HepG2 (cell line): Measurements from ENCODE around the gene PLAGL2. TPM values are rescaled to one million over a fixed set of nuclear protein-coding genes. Genes with fewer than 3 reads are reported as not detected.

ENCODE experiments used
- CREB1 ChIP-seq, 2 experiments: fragments of 450-650 bp in 1 of 2; IDR thresholded peaks; 2 replicates each; pipeline ENCODE4 v1.6.1; 2016 to 2017; ENCODE audit warnings: control low read depth in 1 of 2, mild to moderate bottlenecking in 1 of 2, missing compliant biosample characterization in 1 of 2, missing genetic modification characterization in 1 of 2
- GATA4 ChIP-seq: sonication (generic); IDR thresholded peaks from 2 replicates; pipeline ENCODE4 v1.6.1; 2016; ENCODE audit warnings: antibody characterized with exemption, low read depth, borderline replicate concordance
- GATAD2A ChIP-seq: IDR thresholded peaks from 2 replicates; pipeline ENCODE4 v1.6.1; 2016
- HNF4G ChIP-seq, 2 experiments: sonication (generic) in 1 of 2; formaldehyde crosslinking in 1 of 2; IDR thresholded peaks; 2 replicates each; pipeline versions ENCODE4 v1.4.0 to v1.6.1; 2011 to 2020; ENCODE audit warnings: borderline replicate concordance in 2 of 2, low read depth in 2 of 2, mild to moderate bottlenecking in 2 of 2, low read length in 1 of 2, missing genetic modification reagents in 1 of 2, moderate library complexity in 1 of 2
- PHB2 ChIP-seq: fragments of 450-650 bp; IDR thresholded peaks from 2 replicates; pipeline ENCODE4 v1.6.1; 2018; ENCODE audit not compliant: partially characterized antibody
- SOX13 ChIP-seq, 3 experiments: fragments of 450-650 bp in 1 of 3; sonication (generic) in 1 of 3; formaldehyde crosslinking in 1 of 3; IDR thresholded peaks in 2 of 3; conservative IDR thresholded peaks in 1 of 3; 2 replicates each; pipeline versions ENCODE4 v1.5.0 to v1.6.1; 2016 to 2020; ENCODE audit warnings: antibody characterized with exemption in 1 of 3, mild to moderate bottlenecking in 1 of 3, missing compliant biosample characterization in 1 of 3, missing genetic modification reagents in 1 of 3, moderate library complexity in 1 of 3
- SP140L ChIP-seq: sonication (generic); formaldehyde crosslinking; IDR thresholded peaks from 2 replicates; pipeline ENCODE4 v1.4.0; 2020; ENCODE audit warnings: missing genetic modification reagents, borderline replicate concordance
- ZBTB21 ChIP-seq: sonication (generic); formaldehyde crosslinking; IDR thresholded peaks from 2 replicates; pipeline ENCODE4 v1.4.0; 2020; ENCODE audit warnings: missing genetic modification reagents
- ZFY ChIP-seq: sonication (generic); formaldehyde crosslinking; IDR thresholded peaks from 2 replicates; pipeline ENCODE4 v1.4.0; 2020; ENCODE audit warnings: missing genetic modification reagents
- ZNF224 ChIP-seq: sonication (generic); formaldehyde crosslinking; IDR thresholded peaks from 2 replicates; pipeline ENCODE4 v1.5.0; 2020; ENCODE audit warnings: mild to moderate bottlenecking, missing genetic modification reagents
- ZNF703 ChIP-seq: sonication (generic); formaldehyde crosslinking; IDR thresholded peaks from 2 replicates; pipeline ENCODE4 v1.5.1; 2020; ENCODE audit warnings: missing genetic modification reagents, mild to moderate bottlenecking, moderate library complexity, borderline replicate concordance
- polyA plus RNA-seq, 8 experiments: library from polyadenylated mRNA; depleted of rRNA in 3 of 8; stranded (reverse) in 7 of 8; unstranded in 1 of 8; fragments of >200 nt; fragmentation: Illumina TruSeq in 4 of 8; extraction: Trizol in 4 of 8; gene quantifications; 2 replicates each; pipeline versions ENCODE4 v1.2.1 to v1.2.3, GENCODE V29; 2011 to 2016; ENCODE audit warnings: low read depth in 4 of 8, missing spikeins in 1 of 8, mixed read lengths in 1 of 8; ENCODE audit not compliant: insufficient read depth in 1 of 8
- total RNA-seq, 5 experiments: library from RNA; depleted of rRNA; stranded (reverse); fragments of >200 nt; fragmentation: Illumina TruSeq; extraction: Trizol; gene quantifications; 2 replicates each; pipeline ENCODE4 v1.2.3, GENCODE V29; 2016; ENCODE audit warnings: low read depth in 1 of 5
- TF ChIP-seq, protein P1 (sequence below): IDR thresholded peaks from 2 replicates; pipeline ENCODE4 v1.6.1; 2016; ENCODE audit warnings: missing biosample characterization, missing genetic modification reagents, low read depth
- TF ChIP-seq, protein P2 (sequence below): sonication (generic); formaldehyde crosslinking; IDR thresholded peaks from 2 replicates; pipeline ENCODE4 v1.4.0; 2020; ENCODE audit warnings: mild to moderate bottlenecking, low read depth, missing genetic modification reagents
- TF ChIP-seq, protein P3 (sequence below): sonication (generic); formaldehyde crosslinking; IDR thresholded peaks from 2 replicates; pipeline ENCODE4 v1.4.0; 2020; ENCODE audit warnings: missing genetic modification reagents
- TF ChIP-seq, protein P4 (sequence below), 2 experiments: sonication (generic) in 1 of 2; formaldehyde crosslinking in 1 of 2; IDR thresholded peaks; 2 replicates each; pipeline versions ENCODE4 v1.6.1 to v1.9.0; 2014 to 2022; ENCODE audit warnings: antibody characterized with exemption in 1 of 2, borderline replicate concordance in 1 of 2, inconsistent platforms in 1 of 2, low read depth in 1 of 2, missing genetic modification reagents in 1 of 2

PLAGL2 gene
- total and polyA plus RNA-seq, 2 of the 13 experiments (the other 11 are each of a cell fraction or from before 2014, with no cell fraction given): 15.2 to 15.3 TPM

DNA sequence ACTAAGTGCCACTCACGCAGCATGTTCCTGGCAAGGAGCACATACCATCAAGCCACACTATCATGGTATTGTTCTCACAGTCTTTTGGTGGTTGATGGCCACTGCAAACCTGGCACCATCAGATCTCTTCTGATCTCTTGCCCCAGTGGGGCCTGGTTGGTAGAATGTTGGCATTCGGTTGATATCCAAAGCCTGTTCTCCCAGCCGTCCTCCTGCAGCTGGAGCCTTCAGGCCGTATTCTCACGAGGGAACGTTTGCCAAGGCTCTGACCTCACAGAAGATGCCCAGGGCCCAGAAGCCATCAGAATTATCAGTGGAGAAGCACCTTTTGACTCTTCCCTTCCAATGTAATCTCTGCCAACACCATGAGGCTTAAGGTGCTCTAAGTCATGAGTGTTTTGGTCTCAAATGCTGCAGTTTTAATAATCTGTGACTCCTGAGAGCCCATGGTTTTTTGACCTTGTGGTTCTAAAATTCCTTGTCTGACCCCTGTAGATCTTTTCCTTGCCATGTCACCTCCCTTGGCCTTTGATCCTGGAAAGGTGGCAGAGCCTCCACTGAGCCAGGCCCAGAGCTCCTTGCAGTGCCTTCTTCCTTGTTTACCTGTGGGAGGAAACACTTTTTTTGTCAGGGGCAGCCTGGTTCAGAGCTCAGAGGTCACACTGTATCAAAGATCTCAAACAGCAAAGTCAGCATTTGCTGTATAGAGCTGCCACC lies 27.9 kb upstream of the PLAGL2 start (continued):
- TF ChIP-seq, protein P1, sequence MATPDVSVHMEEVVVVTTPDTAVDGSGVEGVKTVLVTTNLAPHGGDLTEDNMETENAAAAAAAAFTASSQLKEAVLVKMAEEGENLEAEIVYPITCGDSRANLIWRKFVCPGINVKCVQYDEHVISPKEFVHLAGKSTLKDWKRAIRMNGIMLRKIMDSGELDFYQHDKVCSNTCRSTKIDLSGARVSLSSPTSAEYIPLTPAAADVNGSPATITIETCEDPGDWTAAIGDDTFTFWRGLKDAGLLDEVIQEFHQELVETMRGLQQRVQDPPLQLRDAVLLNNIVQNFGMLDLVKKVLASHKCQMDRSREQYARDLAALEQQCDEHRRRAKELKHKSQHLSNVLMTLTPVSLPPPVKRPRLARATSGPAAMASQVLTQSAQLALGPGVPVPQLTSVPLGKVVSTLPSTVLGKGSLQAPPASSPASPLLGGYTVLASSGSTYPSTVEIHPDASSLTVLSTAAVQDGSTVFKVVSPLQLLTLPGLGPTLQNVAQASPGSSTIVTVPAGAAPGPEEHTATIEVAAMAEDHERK: no peak
- TF ChIP-seq ZFY (CRISPR knock-in tag): peak; percentile 35; the same call in 1 of the 2 replicates
- TF ChIP-seq GATA4: no peak
- TF ChIP-seq, protein P2, sequence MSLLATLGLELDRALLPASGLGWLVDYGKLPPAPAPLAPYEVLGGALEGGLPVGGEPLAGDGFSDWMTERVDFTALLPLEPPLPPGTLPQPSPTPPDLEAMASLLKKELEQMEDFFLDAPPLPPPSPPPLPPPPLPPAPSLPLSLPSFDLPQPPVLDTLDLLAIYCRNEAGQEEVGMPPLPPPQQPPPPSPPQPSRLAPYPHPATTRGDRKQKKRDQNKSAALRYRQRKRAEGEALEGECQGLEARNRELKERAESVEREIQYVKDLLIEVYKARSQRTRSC (CRISPR knock-in tag): 0 out of 2 replicates have a peak, but pooled peaks have one; percentile 60
- no peak for TF ChIP-seq CREB1 (IDR thresholded peaks at IDR 0.05)
- TF ChIP-seq CREB1 (CRISPR knock-in tag; IDR thresholded peaks at IDR 0.05): peak; percentile 29; the same call in 1 of the 2 replicates
- peak; percentile 81 for TF ChIP-seq HNF4G (IDR thresholded peaks at IDR 0.05; ENCODE audit: borderline replicate concordance, low read depth, low read length)
- peak; percentile 82; the same call in 1 of the 2 replicates for TF ChIP-seq HNF4G (CRISPR knock-in tag; IDR thresholded peaks at IDR 0.05; ENCODE audit: borderline replicate concordance, low read depth)
- TF ChIP-seq SOX13 (IDR thresholded peaks at IDR 0.05): no peak
- peak in 1 of 2 experiments; percentile 49; a peak in 1 of 4 replicates for TF ChIP-seq SOX13 (CRISPR knock-in tag; conservative IDR thresholded peaks at IDR 0.05 in 1 of 2, IDR thresholded peaks at IDR 0.05 in 1 of 2)
- 0 out of 2 replicates have a peak, but pooled peaks have one; percentile 64 for TF ChIP-seq ZNF224 (CRISPR knock-in tag)
- no peak for TF ChIP-seq PHB2
- TF ChIP-seq, protein P3, sequence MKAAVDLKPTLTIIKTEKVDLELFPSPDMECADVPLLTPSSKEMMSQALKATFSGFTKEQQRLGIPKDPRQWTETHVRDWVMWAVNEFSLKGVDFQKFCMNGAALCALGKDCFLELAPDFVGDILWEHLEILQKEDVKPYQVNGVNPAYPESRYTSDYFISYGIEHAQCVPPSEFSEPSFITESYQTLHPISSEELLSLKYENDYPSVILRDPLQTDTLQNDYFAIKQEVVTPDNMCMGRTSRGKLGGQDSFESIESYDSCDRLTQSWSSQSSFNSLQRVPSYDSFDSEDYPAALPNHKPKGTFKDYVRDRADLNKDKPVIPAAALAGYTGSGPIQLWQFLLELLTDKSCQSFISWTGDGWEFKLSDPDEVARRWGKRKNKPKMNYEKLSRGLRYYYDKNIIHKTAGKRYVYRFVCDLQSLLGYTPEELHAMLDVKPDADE (CRISPR knock-in tag): no peak
- TF ChIP-seq ZNF703 (CRISPR knock-in tag): 0 out of 2 replicates have a peak, but pooled peaks have one; percentile 47
- peak; percentile 12; the same call in 1 of the 2 replicates for TF ChIP-seq ZBTB21 (CRISPR knock-in tag)
- TF ChIP-seq SP140L (CRISPR knock-in tag): peak; percentile 88; the same call in 1 of the 2 replicates
- TF ChIP-seq, protein P4, sequence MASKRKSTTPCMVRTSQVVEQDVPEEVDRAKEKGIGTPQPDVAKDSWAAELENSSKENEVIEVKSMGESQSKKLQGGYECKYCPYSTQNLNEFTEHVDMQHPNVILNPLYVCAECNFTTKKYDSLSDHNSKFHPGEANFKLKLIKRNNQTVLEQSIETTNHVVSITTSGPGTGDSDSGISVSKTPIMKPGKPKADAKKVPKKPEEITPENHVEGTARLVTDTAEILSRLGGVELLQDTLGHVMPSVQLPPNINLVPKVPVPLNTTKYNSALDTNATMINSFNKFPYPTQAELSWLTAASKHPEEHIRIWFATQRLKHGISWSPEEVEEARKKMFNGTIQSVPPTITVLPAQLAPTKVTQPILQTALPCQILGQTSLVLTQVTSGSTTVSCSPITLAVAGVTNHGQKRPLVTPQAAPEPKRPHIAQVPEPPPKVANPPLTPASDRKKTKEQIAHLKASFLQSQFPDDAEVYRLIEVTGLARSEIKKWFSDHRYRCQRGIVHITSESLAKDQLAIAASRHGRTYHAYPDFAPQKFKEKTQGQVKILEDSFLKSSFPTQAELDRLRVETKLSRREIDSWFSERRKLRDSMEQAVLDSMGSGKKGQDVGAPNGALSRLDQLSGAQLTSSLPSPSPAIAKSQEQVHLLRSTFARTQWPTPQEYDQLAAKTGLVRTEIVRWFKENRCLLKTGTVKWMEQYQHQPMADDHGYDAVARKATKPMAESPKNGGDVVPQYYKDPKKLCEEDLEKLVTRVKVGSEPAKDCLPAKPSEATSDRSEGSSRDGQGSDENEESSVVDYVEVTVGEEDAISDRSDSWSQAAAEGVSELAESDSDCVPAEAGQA (IDR thresholded peaks at IDR 0.05; ENCODE audit: low read depth): 0 out of 2 replicates have a peak, but pooled peaks have one; percentile 15
- TF ChIP-seq, protein P4 (CRISPR knock-in tag; IDR thresholded peaks at IDR 0.05; ENCODE audit: borderline replicate concordance): no peak
- TF ChIP-seq GATAD2A (CRISPR knock-in tag): peak; percentile 81
